ENCODE data around the gene PARP8.

PARP8 gene

DNA sequence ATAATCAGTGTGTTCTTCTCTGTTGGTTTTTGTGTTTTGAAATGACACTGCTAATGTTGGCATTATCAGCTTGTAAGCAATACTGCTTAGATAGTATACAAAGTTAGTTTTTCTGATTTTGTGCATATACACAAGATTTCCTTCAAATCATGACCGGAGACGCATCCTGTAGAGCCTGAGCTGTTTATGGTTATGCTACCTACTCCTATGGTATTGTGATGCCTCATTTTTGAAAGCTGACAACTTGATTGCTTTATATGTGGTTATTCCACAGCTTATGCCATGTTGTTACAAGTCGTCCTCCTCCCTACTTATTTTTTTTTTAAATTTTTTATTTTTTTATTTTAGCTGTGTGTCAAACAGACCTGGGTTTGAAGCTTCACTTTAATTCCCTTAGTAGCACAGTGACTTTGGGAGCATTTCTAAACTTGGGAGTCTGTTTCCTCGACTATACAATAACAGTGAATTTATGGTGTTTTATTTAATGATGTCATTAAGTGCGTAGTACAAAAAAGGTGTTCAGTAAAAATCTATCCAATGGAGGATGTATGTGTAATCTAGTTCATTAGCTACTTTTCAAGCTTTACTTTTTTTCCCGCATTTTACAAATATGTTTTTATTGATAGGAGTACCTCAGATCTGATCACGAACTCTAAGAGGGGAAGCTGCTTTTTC, 59.5 kb downstream of the PARP8 start:
- DNase-seq (ENCODE audit: low read depth): no peak
- TF ChIP-seq, protein P1, sequence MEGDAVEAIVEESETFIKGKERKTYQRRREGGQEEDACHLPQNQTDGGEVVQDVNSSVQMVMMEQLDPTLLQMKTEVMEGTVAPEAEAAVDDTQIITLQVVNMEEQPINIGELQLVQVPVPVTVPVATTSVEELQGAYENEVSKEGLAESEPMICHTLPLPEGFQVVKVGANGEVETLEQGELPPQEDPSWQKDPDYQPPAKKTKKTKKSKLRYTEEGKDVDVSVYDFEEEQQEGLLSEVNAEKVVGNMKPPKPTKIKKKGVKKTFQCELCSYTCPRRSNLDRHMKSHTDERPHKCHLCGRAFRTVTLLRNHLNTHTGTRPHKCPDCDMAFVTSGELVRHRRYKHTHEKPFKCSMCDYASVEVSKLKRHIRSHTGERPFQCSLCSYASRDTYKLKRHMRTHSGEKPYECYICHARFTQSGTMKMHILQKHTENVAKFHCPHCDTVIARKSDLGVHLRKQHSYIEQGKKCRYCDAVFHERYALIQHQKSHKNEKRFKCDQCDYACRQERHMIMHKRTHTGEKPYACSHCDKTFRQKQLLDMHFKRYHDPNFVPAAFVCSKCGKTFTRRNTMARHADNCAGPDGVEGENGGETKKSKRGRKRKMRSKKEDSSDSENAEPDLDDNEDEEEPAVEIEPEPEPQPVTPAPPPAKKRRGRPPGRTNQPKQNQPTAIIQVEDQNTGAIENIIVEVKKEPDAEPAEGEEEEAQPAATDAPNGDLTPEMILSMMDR (IDR thresholded peaks at IDR 0.05; ENCODE audit: control insufficient read depth, extremely low read depth, insufficient read depth): no peak
- no peak overlapping the region for H3K4me3 ChIP-seq (ENCODE audit: low read depth, low read length)

- TF ChIP-seq, protein P1 (IDR thresholded peaks at IDR 0.05; ENCODE audit: control insufficient read depth, extremely low read depth, insufficient read depth): no peak
- DNase-seq (ENCODE audit: low read depth): no peak
Measured at GRCh38 chr5:50726475-50727148, 60.2 kb downstream of the PARP8 start.

DNA sequence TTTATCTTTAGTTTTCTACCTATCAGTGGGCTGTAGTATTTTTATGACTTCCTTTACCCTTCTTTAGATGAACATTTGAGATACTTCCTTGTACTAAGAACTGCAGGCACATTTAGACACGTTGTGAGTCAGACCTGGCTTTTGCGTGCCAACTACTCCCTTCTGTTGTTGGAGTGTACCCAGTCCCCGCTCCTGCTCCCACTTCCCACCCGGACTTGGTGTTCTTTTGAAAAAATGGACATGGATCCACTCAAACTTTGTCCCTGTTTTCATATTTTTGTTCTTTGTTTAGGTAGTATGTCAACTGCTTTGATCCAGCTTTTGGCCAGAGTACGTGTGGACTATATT, 60.7 kb downstream of the PARP8 start:
- TF ChIP-seq, protein P1 (IDR thresholded peaks at IDR 0.05; ENCODE audit: control insufficient read depth, extremely low read depth, insufficient read depth): no peak
- DNase-seq (ENCODE audit: low read depth): no peak
- no peak overlapping the region for H3K4me3 ChIP-seq (ENCODE audit: low read depth, low read length)

More at GRCh38 chr5:50726475-50727148, 60.2 kb downstream of the PARP8 start:
- no peak overlapping the region for H3K4me3 ChIP-seq (ENCODE audit: low read depth, low read length)

DNA sequence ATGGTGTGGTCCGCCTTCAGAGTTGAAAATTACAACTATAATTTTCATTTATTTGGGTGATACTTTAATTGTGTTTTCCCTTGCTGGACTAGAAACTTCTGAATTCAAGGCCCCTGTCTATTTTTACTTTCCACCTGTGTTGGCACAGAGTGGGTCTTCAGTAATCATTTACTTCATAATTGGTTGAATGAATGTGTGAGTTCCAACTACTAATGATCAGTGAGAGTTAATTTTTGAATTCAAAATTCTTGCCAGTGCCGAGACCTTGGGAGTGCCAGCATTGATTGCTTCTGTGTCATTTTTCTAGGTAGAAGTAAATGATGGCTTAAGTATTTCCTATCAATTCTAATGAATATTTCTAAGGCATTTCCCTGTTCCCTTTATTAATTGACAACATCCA, 61.4 kb downstream of the PARP8 start:
- TF ChIP-seq, protein P1 (IDR thresholded peaks at IDR 0.05; ENCODE audit: control insufficient read depth, extremely low read depth, insufficient read depth): no peak
- no peak for DNase-seq (ENCODE audit: low read depth)
- H3K4me3 ChIP-seq (ENCODE audit: low read depth, low read length): no peak overlapping the region

GRCh38 chr5:50730336-50730735, 63.9 kb downstream of the PARP8 start:
- no peak for DNase-seq (ENCODE audit: low read depth)
- TF ChIP-seq, protein P1 (IDR thresholded peaks at IDR 0.05; ENCODE audit: control insufficient read depth, extremely low read depth, insufficient read depth): no peak
- no peak overlapping the region for H3K4me3 ChIP-seq (ENCODE audit: low read depth, low read length)

- TF ChIP-seq, protein P1 (IDR thresholded peaks at IDR 0.05; ENCODE audit: control insufficient read depth, extremely low read depth, insufficient read depth): no peak
- no peak overlapping the region for H3K4me3 ChIP-seq (ENCODE audit: low read depth, low read length)
- no peak for DNase-seq (ENCODE audit: low read depth)
Measured at GRCh38 chr5:50730841-50731240, 64.4 kb downstream of the PARP8 start.

All from LNCaP clone FGC (cell line).